ENCODE results near the gene C8B.

Gene C8B

GRCh38 chr1:56910441-56910985, 55.3 kb downstream of the C8B start:
- no peak overlapping the region for H3K9ac ChIP-seq (ENCODE audit: low read depth, low read length)
- H3K27ac ChIP-seq (ENCODE audit: low read length), result no peak overlapping the region
- no peaks in the 10 kb centered on the region for H3K27me3 ChIP-seq (ENCODE audit: insufficient read depth, low read length)
- H3K9me3 ChIP-seq (ENCODE audit: insufficient read depth, low read depth, low read length), result no peaks in the 10 kb centered on the region
- no peak overlapping the region for H3K4me3 ChIP-seq (ENCODE audit: low read length)
- H3K36me3 ChIP-seq (ENCODE audit: insufficient read depth, low read depth, low read length), result no peaks in the 10 kb centered on the region
- no peaks in the 10 kb centered on the region for H3K4me1 ChIP-seq (ENCODE audit: insufficient read depth, low read length)

GRCh38 chr1:56908619-56909221, 57.1 kb downstream of the C8B start:
- H3K9me3 ChIP-seq (ENCODE audit: insufficient read depth, low read depth, low read length), result no peaks in the 10 kb centered on the region
- H3K27ac ChIP-seq (ENCODE audit: low read length), result no peak overlapping the region
- H3K9ac ChIP-seq (ENCODE audit: low read depth, low read length), result no peak overlapping the region
- no peaks in the 10 kb centered on the region for H3K27me3 ChIP-seq (ENCODE audit: insufficient read depth, low read length)
- no peaks in the 10 kb centered on the region for H3K36me3 ChIP-seq (ENCODE audit: insufficient read depth, low read depth, low read length)
- no peak overlapping the region for H3K4me3 ChIP-seq (ENCODE audit: low read length)
- H3K4me1 ChIP-seq (ENCODE audit: insufficient read depth, low read length), result no peaks in the 10 kb centered on the region

GRCh38 chr1:56905667-56906066, 60.1 kb downstream of the C8B start:
- no peaks in the 10 kb centered on the region for H3K9me3 ChIP-seq (ENCODE audit: insufficient read depth, low read depth, low read length)
- no peak overlapping the region for H3K9ac ChIP-seq (ENCODE audit: low read depth, low read length)
- H3K27me3 ChIP-seq (ENCODE audit: insufficient read depth, low read length), result no peaks in the 10 kb centered on the region
- no peak overlapping the region for H3K27ac ChIP-seq (ENCODE audit: low read length)
- H3K36me3 ChIP-seq (ENCODE audit: insufficient read depth, low read depth, low read length), result no peaks in the 10 kb centered on the region
- H3K4me3 ChIP-seq (ENCODE audit: low read length), result no peak overlapping the region
- H3K4me1 ChIP-seq (ENCODE audit: insufficient read depth, low read length), result no peaks in the 10 kb centered on the region

GRCh38 chr1:56904663-56905397, 61.0 kb downstream of the C8B start:
- Histone ChIP-seq H3K4me3 (ENCODE audit: low read length) (no peak overlapping the region), H3K9ac (ENCODE audit: low read depth, low read length) (no peak overlapping the region), H3K4me1 (ENCODE audit: insufficient read depth, low read length) (no peaks in the 10 kb centered on the region), H3K27ac (ENCODE audit: low read length) (no peak overlapping the region), H3K9me3 (ENCODE audit: insufficient read depth, low read depth, low read length) (no peaks in the 10 kb centered on the region), H3K36me3 (ENCODE audit: insufficient read depth, low read depth, low read length) (no peaks in the 10 kb centered on the region), H3K27me3 (ENCODE audit: insufficient read depth, low read length) (no peaks in the 10 kb centered on the region)

DNA sequence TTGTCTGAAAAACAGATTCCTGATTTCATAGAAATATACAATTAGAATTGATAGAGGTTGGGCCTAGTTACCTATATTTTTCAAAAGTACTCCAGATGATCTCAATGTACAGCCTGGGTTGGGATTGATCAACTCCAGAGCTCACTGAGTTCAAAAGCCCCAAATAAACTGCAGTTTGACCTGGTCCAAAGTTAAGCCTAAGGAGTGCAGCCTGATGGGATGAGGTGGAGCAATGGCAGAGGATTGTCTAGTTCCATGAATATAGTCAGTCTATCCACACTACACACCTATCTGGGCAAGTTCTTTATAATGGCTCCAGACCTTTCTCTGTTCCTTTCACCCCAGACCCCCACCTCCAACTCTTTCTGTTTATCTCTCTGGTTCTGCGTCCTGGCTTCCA, 62.0 kb downstream of the C8B start:
- Histone ChIP-seq H3K4me1 (ENCODE audit: insufficient read depth, low read length) (no peaks in the 10 kb centered on the region), H3K27ac (ENCODE audit: low read length) (no peak overlapping the region), H3K9ac (ENCODE audit: low read depth, low read length) (no peak overlapping the region), H3K36me3 (ENCODE audit: insufficient read depth, low read depth, low read length) (no peaks in the 10 kb centered on the region), H3K9me3 (ENCODE audit: insufficient read depth, low read depth, low read length) (no peaks in the 10 kb centered on the region), H3K27me3 (ENCODE audit: insufficient read depth, low read length) (no peaks in the 10 kb centered on the region), H3K4me3 (ENCODE audit: low read length) (no peak overlapping the region)

DNA sequence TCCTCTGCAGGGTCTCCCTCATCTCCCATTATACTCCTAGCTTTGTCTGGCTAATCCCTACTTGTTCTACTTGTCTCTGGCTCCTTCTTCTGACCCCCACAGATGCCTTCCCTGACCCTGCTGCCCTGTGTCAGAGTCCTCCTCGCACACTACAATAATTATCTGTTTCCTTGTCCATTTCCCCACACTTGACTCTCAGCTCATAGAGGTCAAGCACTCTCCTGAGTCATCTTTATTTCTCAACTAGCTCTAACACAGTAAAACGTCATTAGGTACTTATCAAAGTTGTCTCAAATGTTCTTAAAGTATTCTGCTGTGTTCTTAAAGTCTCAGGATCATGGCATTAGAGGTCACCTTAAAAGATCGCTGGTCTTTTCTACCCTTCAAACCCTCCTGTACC, 64.1 kb downstream of the C8B start:
- no peak overlapping the region for H3K4me3 ChIP-seq (ENCODE audit: low read length)
- no peaks in the 10 kb centered on the region for H3K9me3 ChIP-seq (ENCODE audit: insufficient read depth, low read depth, low read length)
- H3K4me1 ChIP-seq (ENCODE audit: insufficient read depth, low read length), result no peaks in the 10 kb centered on the region
- no peaks in the 10 kb centered on the region for H3K27me3 ChIP-seq (ENCODE audit: insufficient read depth, low read length)
- H3K27ac ChIP-seq (ENCODE audit: low read length), result no peak overlapping the region
- H3K36me3 ChIP-seq (ENCODE audit: insufficient read depth, low read depth, low read length), result no peaks in the 10 kb centered on the region
- no peak overlapping the region for H3K9ac ChIP-seq (ENCODE audit: low read depth, low read length)

DNA sequence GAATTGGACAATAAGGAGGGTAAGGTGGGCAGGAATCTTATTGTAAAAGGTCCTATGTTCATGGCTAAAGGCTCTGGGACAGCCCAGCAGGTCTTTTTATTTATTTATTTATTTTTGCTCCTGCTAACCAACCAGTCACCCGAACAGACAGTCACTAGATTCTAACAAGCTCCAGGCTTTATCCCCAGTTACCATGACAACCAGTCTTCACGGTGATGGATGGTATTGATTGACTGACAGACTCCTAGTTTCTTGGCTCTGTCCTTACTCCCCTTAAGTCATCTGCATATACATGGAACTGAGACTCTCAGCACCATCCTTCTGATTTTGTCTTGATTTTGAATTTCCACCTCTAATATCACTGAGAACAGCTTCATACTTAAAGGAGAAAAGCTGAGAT, 66.9 kb downstream of the C8B start:
- Histone ChIP-seq H3K9me3 (ENCODE audit: insufficient read depth, low read depth, low read length) (no peaks in the 10 kb centered on the region), H3K36me3 (ENCODE audit: insufficient read depth, low read depth, low read length) (no peaks in the 10 kb centered on the region), H3K27me3 (ENCODE audit: insufficient read depth, low read length) (no peaks in the 10 kb centered on the region), H3K4me3 (ENCODE audit: low read length) (no peak overlapping the region), H3K4me1 (ENCODE audit: insufficient read depth, low read length) (no peaks in the 10 kb centered on the region), H3K9ac (ENCODE audit: low read depth, low read length) (no peak overlapping the region), H3K27ac (ENCODE audit: low read length) (no peak overlapping the region)

DNA sequence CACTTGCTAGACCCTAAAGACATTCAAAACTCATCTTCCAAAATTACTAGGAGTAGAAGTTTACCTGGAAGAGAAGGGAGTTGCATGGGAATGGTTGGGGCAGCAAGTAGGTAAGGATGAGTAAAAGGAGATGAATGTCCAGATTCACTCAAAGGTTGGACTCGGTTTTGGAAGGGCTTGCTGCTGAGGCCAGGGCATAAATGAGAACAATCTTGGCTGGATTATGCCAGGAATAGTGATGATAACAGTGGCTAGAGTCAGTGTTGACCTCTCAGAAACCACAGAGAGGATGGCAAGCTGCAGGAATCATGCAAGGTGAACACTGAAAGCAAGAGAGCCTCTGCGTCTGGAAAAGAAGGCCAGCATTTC, 67.8 kb downstream of the C8B start:
- H3K4me1 ChIP-seq (ENCODE audit: insufficient read depth, low read length), result no peaks in the 10 kb centered on the region
- H3K27ac ChIP-seq (ENCODE audit: low read length), result no peak overlapping the region
- no peaks in the 10 kb centered on the region for H3K27me3 ChIP-seq (ENCODE audit: insufficient read depth, low read length)
- no peaks in the 10 kb centered on the region for H3K9me3 ChIP-seq (ENCODE audit: insufficient read depth, low read depth, low read length)
- H3K4me3 ChIP-seq (ENCODE audit: low read length), result no peak overlapping the region
- H3K36me3 ChIP-seq (ENCODE audit: insufficient read depth, low read depth, low read length), result no peaks in the 10 kb centered on the region
- H3K9ac ChIP-seq (ENCODE audit: low read depth, low read length), result no peak overlapping the region

- no peak overlapping the region for H3K4me3 ChIP-seq (ENCODE audit: low read length)
- H3K27me3 ChIP-seq (ENCODE audit: insufficient read depth, low read length), result no peaks in the 10 kb centered on the region
- H3K27ac ChIP-seq (ENCODE audit: low read length), result no peak overlapping the region
- no peaks in the 10 kb centered on the region for H3K4me1 ChIP-seq (ENCODE audit: insufficient read depth, low read length)
- H3K36me3 ChIP-seq (ENCODE audit: insufficient read depth, low read depth, low read length), result no peaks in the 10 kb centered on the region
- no peaks in the 10 kb centered on the region for H3K9me3 ChIP-seq (ENCODE audit: insufficient read depth, low read depth, low read length)
- no peak overlapping the region for H3K9ac ChIP-seq (ENCODE audit: low read depth, low read length)
These were observed 68.4 kb downstream of the C8B start for GRCh38 chr1:56897150-56898004.

GRCh38 chr1:56894014-56894413, 71.8 kb downstream of the C8B start:
- Histone ChIP-seq H3K36me3 (ENCODE audit: insufficient read depth, low read depth, low read length) (no peaks in the 10 kb centered on the region), H3K4me1 (ENCODE audit: insufficient read depth, low read length) (no peaks in the 10 kb centered on the region), H3K9ac (ENCODE audit: low read depth, low read length) (no peak overlapping the region), H3K9me3 (ENCODE audit: insufficient read depth, low read depth, low read length) (no peaks in the 10 kb centered on the region), H3K4me3 (ENCODE audit: low read length) (no peak overlapping the region), H3K27me3 (ENCODE audit: insufficient read depth, low read length) (no peaks in the 10 kb centered on the region), H3K27ac (ENCODE audit: low read length) (no peak overlapping the region)

DNA sequence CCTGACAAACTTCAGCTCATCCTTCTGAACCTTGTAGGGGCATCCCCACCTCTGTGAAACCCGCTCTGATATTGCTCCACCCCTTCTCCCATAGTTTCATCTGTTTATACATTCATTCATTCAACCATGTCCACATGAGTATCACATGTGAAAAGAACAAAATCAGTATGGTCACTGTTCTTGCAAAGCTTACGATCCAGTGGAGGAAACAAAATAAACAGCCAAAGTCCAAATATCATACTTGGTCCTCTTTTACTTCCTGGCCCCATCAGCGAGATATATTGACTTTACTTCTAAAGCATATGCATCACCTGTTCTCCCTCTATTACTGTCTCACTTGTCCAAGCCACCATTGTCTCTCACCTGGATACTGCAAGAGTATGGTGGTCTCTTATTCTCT, 75.6 kb downstream of the C8B start:
- Histone ChIP-seq H3K27me3 (ENCODE audit: insufficient read depth, low read length) (no peaks in the 10 kb centered on the region), H3K27ac (ENCODE audit: low read length) (no peak overlapping the region), H3K4me1 (ENCODE audit: insufficient read depth, low read length) (no peaks in the 10 kb centered on the region), H3K4me3 (ENCODE audit: low read length) (no peak overlapping the region), H3K36me3 (ENCODE audit: insufficient read depth, low read depth, low read length) (no peaks in the 10 kb centered on the region), H3K9ac (ENCODE audit: low read depth, low read length) (no peak overlapping the region), H3K9me3 (ENCODE audit: insufficient read depth, low read depth, low read length) (no peaks in the 10 kb centered on the region)
